Gastroesophageal sphincter (tissue), 3 donors: ENCODE data around the gene MBOAT7.

Experiments
- CTCF ChIP-seq, 4 experiments: fragments of 200-600 bp in 2 of 4; fragments of 450-650 bp in 2 of 4; sonication (generic) in 1 of 4; IDR thresholded peaks; one replicate each; pipeline ENCODE4 v1.5.1; 2017 to 2019; ENCODE audit warnings: antibody characterized with exemption in 4 of 4, mild to moderate bottlenecking in 2 of 4, moderate library complexity in 2 of 4
- POLR2AphosphoS5 ChIP-seq: sonication (generic); formaldehyde crosslinking; IDR thresholded peaks from one replicate; pipeline ENCODE4 v1.6.1; 2017; ENCODE audit warnings: antibody characterized with exemption

- TF ChIP-seq CTCF (IDR thresholded peaks at IDR 0.05) (no peak), POLR2AphosphoS5 (no peak)
Observed at GRCh38 chr19:54173951-54174834, 15.2 kb downstream of the MBOAT7 start.
